SK-N-MC (cell line): ENCODE results near the gene DENND5B.

ENCODE experiments used
- DNase-seq: peaks from one replicate; pipeline ENCODE4 v3.0.0-alpha.2; 2011; ENCODE audit warnings: low read depth, low spot score
- H3K27ac ChIP-seq: fragments of 200-600 bp; sonication (generic); 2 replicates; pipeline ENCODE4 v1.5.1; 2016; ENCODE audit warnings: mixed run types
- H3K36me3 ChIP-seq: fragments of 200-600 bp; sonication (generic); 2 replicates; pipeline ENCODE4 v1.6.1; 2017; ENCODE audit warnings: antibody characterized with exemption, low read length, mixed read lengths; ENCODE audit not compliant: insufficient read depth
- H3K4me3 ChIP-seq: fragments of 200-600 bp; sonication (generic); 2 replicates; pipeline ENCODE4 v1.5.1; 2016
- H3K9ac ChIP-seq: fragments of 200-600 bp; sonication (generic); 2 replicates; pipeline ENCODE4 v1.8.0; 2017; ENCODE audit warnings: mixed run types, mixed read lengths; ENCODE audit not compliant: insufficient read length
- H3K9me3 ChIP-seq: fragments of 200-600 bp; sonication (generic); 2 replicates; pipeline ENCODE4 v1.6.1; 2017; ENCODE audit warnings: low read depth, mild to moderate bottlenecking, antibody characterized with exemption, low read length, moderate library complexity, mixed read lengths
- EZH2 ChIP-seq: fragments of 200-600 bp; sonication (generic); IDR thresholded peaks from one replicate; pipeline ENCODE4 v1.6.1; 2017; ENCODE audit warnings: antibody characterized with exemption
- FOXP2 ChIP-seq: optimal IDR thresholded peaks from 2 replicates; pipeline ENCODE3; 2011; ENCODE audit warnings: mild to moderate bottlenecking, moderate library complexity; ENCODE audit not compliant: insufficient read depth; ENCODE audit errors: extremely low read length, control extremely low read depth
- POLR2AphosphoS5 ChIP-seq: IDR thresholded peaks from 2 replicates; pipeline ENCODE4 v1.6.1; 2012; ENCODE audit warnings: mild to moderate bottlenecking, low read depth, low read length, borderline replicate concordance

The DENND5B gene

DNA sequence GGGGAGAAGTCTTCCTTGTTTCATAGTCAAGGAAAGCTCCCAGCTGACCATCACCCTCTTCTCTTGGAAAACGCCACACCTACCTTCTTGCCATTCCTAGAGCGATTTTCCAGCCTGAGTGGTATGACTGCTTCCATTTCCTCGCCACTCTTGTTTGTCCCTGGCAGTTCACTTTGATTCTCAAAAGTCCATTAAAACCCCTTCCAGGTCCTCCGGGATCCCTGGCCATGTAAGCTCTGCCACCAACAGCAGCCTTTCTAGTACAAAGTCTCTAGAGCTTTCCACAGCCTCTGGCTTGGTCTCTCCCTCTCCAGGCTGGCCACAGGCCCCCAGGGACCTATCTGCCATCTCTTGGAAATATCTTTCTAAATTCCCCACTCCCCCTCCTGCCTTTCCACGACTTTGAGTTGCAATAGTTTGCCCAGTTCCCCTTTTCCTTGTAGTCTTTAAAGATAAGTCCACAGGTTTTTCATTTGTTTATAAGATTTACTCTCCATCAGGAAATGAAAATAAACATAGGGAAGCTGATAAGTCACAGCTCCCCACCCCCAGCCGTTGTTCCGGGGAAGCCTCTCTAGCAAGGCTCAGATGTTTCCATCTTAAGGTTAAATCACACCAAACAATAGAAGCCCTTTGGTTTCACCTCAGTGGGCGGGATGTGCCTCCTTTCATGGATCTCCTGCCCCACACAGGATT is 222.1 kb downstream of the DENND5B start:
- no peak for TF ChIP-seq FOXP2
- TF ChIP-seq POLR2AphosphoS5 = no peak
- TF ChIP-seq EZH2 = no peak
- Histone ChIP-seq H3K9me3 (no peaks in the 10 kb centered on the region), H3K9ac (no peak overlapping the region), H3K36me3 (no peaks in the 10 kb centered on the region), H3K27ac (no peak overlapping the region), H3K4me3 (no peak overlapping the region)
- no peak for DNase-seq

DNA sequence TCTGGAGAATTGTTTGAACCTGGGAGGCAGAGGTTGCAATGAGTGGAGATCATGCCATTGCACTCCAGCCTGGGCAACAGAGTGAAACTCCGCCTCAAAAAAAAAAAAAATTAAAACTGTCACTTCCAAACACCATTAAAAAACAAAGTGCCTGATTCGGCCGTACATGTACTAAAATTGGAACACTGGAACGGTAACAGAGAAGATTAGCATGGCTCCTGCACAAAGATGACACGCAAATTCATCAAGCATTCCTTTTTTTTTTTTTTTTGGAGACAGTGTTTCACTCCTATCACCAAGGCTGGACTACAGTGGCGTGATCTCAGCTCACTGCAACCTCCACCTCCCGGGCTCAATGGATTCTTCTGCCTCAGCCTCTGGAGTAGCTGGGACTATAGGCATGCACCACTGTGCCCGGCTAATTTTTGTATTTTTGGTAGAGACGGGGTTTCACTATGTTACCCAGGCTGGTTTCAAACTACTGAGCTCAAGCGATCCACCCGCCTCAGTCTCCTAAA is 224.8 kb downstream of the DENND5B start:
- H3K9ac ChIP-seq = no peak overlapping the region
- H3K4me3 ChIP-seq = no peak overlapping the region
- no peak overlapping the region for H3K27ac ChIP-seq
- no peak for DNase-seq
- no peaks in the 10 kb centered on the region for H3K9me3 ChIP-seq
- H3K36me3 ChIP-seq = no peaks in the 10 kb centered on the region
- TF ChIP-seq FOXP2 (no peak), EZH2 (no peak), POLR2AphosphoS5 (no peak)

DNA sequence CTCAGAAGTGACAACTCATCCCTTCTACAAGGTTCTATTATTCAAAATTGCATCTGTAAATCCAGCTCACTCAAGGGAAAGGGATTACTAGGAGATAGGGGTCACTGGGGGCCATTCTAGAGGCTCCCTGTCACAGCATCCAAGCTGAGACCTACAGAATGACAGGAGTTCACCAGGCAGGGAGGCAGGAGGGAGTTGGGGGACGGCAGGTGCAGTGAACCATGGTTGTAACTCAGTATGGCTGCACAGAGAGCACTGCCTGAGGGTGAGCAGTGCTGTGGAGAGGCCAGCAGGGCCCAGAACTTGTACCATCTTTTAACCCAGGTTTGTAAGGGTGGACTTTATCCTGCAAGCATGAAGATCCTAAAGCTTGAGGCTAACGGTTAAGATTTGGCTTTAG is 227.1 kb downstream of the DENND5B start:
- H3K4me3 ChIP-seq = no peak overlapping the region
- TF ChIP-seq POLR2AphosphoS5 (no peak), FOXP2 (no peak), EZH2 (no peak)
- no peak overlapping the region for H3K27ac ChIP-seq
- H3K9ac ChIP-seq = no peak overlapping the region
- H3K36me3 ChIP-seq = no peaks in the 10 kb centered on the region
- DNase-seq = no peak
- no peaks in the 10 kb centered on the region for H3K9me3 ChIP-seq

DNA sequence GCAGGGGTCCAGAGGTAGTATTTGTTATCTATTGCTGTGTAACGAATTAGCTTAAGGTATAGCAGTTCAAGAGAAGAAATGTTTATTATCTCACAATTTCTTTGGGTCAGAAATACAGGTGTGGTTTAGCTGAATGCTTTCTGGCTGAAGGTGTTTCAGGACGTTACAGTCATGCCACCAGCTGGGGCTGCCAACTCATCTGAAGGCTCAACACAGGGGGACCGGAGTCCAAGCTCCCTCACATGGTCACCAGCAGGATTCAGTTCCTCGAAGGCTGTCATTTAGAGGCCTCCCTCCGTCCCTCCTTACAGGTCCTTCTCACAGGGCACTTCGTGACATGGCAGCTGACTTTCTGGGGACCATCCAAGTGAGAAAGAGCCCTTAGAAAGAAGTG is 227.5 kb downstream of the DENND5B start:
- no peak for TF ChIP-seq FOXP2
- TF ChIP-seq POLR2AphosphoS5 = no peak
- TF ChIP-seq EZH2 = no peak

DNA sequence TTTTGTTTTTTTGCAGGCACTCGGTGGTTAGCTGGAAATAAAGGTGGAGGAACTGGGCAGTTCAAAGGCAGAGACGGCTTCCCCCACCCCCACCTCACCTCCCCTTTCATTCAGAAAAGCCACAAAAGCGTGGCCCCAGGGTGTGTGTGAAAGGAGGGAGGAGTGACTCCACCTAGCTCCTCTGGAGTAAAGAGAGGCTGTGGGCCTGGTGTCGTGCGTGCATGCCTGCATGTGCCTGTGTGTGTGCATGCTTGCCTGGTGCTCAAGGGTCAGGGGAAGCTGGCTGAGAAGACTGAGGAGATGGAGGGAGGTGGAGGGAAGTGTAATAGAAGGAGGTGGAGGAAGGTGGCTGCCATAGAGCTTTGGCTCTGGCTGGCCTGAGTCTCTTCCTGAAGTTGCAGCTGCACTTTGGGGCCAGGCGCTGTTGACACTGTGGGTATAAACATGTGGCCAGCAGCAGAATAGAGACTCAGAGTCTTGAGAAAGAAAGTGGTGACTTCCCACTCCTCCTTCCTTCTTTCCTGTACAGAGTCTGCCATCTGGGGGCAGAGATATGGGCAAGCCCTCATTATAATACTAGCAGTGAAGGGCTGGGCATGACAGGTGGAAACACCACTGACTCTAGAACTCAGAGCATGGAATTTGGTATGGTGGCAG is 228.0 kb downstream of the DENND5B start:
- H3K9me3 ChIP-seq = no peaks in the 10 kb centered on the region
- no peak for DNase-seq
- H3K9ac ChIP-seq = no peak overlapping the region
- no peak overlapping the region for H3K27ac ChIP-seq
- TF ChIP-seq EZH2 = no peak
- no peak for TF ChIP-seq POLR2AphosphoS5
- TF ChIP-seq FOXP2 = no peak
- no peaks in the 10 kb centered on the region for H3K36me3 ChIP-seq
- no peak overlapping the region for H3K4me3 ChIP-seq

More for the DNA sequence above, 227.5 kb downstream of the DENND5B start:
- no peak overlapping the region for H3K4me3 ChIP-seq
- no peaks in the 10 kb centered on the region for H3K36me3 ChIP-seq
- H3K9me3 ChIP-seq = no peaks in the 10 kb centered on the region
- H3K27ac ChIP-seq = no peak overlapping the region
- no peak for DNase-seq
- H3K9ac ChIP-seq = no peak overlapping the region

DNA sequence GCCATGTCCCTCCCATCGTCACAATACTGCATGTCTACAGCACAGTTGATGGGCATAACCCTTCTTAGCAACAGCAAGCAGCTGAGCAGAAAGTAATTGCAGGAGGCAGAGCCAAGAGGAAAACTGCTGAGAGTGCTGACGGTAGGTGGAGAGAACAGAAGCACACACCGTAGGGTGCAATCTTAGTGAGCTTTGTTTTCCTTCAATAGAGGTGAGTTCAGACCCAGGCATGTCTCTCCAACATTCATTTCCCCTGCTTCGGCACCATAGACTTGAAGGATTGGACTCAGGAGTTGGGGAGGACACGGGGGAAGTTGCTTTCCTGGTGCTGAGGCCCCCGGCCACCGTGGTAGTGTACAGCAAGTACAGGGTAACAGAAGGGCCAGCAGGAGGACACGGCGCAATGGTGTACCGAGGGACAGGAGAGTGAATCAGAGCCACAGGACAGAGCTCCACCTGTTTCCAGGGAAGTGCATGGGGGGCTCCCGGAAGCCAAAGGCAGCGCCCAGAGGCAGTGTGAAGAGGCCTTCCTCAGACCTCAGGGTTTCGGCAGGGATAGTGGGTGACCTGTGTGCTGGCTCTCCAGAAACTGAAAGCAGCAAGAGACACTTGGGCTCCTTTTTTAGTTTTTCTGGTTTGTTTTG is 228.7 kb downstream of the DENND5B start:
- no peak overlapping the region for H3K9ac ChIP-seq
- H3K9me3 ChIP-seq = no peaks in the 10 kb centered on the region
- no peak overlapping the region for H3K4me3 ChIP-seq
- TF ChIP-seq EZH2 (no peak), POLR2AphosphoS5 (no peak), FOXP2 (no peak)
- no peak for DNase-seq
- H3K27ac ChIP-seq = no peak overlapping the region
- H3K36me3 ChIP-seq = no peaks in the 10 kb centered on the region

DNA sequence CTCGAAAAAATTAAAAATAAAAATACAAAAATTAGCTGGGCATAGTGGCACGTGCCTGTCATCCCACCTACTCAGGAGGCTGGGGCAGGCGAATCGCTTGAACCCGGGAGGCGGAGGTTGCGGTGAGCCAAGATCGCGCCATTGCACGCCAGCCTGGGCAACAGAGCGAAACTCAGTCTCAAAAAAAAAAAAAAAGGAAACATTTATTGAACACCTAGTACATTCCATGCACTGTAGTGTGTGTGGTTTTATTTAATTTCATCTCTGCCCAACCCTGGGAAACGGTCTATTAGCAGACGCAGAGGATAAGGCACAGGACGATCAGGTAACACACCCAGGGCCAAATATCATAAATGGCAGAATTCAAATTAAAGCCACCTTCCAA is 229.2 kb downstream of the DENND5B start:
- Histone ChIP-seq H3K4me3 (no peak overlapping the region), H3K27ac (no peak overlapping the region), H3K9ac (no peak overlapping the region), H3K36me3 (no peaks in the 10 kb centered on the region), H3K9me3 (no peaks in the 10 kb centered on the region)
- TF ChIP-seq POLR2AphosphoS5 = no peak
- no peak for TF ChIP-seq FOXP2
- TF ChIP-seq EZH2 = no peak
- no peak for DNase-seq

DNA sequence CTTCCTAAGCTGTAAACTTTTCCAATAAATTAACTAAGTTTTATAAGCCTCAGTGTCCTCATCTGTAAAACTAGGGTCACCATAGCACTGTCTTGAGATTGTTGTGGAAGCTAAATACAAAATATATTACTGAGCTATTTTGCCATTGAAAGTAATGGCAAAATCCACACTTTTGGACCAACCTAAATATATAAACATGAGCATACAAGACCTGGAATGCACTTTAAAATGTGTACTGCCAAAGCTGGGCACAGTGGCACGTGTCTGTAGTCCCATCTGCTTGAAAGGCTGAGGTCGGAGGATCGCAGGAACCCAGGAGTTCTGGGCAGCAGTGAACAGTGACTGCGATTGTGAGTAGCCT is 235.2 kb downstream of the DENND5B start:
- H3K4me3 ChIP-seq = no peak overlapping the region
- no peak overlapping the region for H3K27ac ChIP-seq
- DNase-seq = no peak
- no peaks in the 10 kb centered on the region for H3K36me3 ChIP-seq
- no peak overlapping the region for H3K9ac ChIP-seq
- no peak for TF ChIP-seq FOXP2
- no peak for TF ChIP-seq EZH2
- no peak for TF ChIP-seq POLR2AphosphoS5
- H3K9me3 ChIP-seq = no peaks in the 10 kb centered on the region
